GM18520 (cell line): ENCODE data around the gene CHKB.
"Not testable (repeated sequence)": the region's sequence is repeated elsewhere in the genome, so short reads cannot be mapped to it uniquely, and the experiment has no call there.

Experiments used
- ATAC-seq: cut with Tn5 transposase; IDR thresholded peaks from one replicate; pipeline ENCODE4 v1.9.1; 2021; ENCODE audit not compliant: unreplicated experiment

CHKB gene

GRCh38 chr22:50612528-50613221 lies 30.0 kb upstream of the CHKB start:
- no peak for ATAC-seq

GRCh38 chr22:50612168-50612527 lies 29.5 kb upstream of the CHKB start:
- ATAC-seq, result no peak

- ATAC-seq, result no peak
Measured at GRCh38 chr22:50611341-50612060, 28.9 kb upstream of the CHKB start.

GRCh38 chr22:50610581-50610980 lies 27.9 kb upstream of the CHKB start:
- ATAC-seq, result no peak

GRCh38 chr22:50610041-50610451 lies 27.4 kb upstream of the CHKB start:
- no peak for ATAC-seq

- no peak for ATAC-seq
Measured at GRCh38 chr22:50609599-50609998, 26.9 kb upstream of the CHKB start.

GRCh38 chr22:50608996-50609395 lies 26.3 kb upstream of the CHKB start:
- ATAC-seq, result no peak

- not testable (repeated sequence) for ATAC-seq
Measured at GRCh38 chr22:50608058-50608840, 25.6 kb upstream of the CHKB start.

- no peak for ATAC-seq
Measured at GRCh38 chr22:50607659-50608020, 25.0 kb upstream of the CHKB start.

GRCh38 chr22:50606946-50607658 lies 24.5 kb upstream of the CHKB start:
- ATAC-seq, result no peak

- ATAC-seq, result no peak
Measured at GRCh38 chr22:50606165-50606945, 23.7 kb upstream of the CHKB start.

GRCh38 chr22:50605613-50606074 lies 23.0 kb upstream of the CHKB start:
- no peak for ATAC-seq

GRCh38 chr22:50605002-50605612 lies 22.5 kb upstream of the CHKB start:
- no peak for ATAC-seq

- no peak for ATAC-seq
Measured at GRCh38 chr22:50604256-50605001, 21.8 kb upstream of the CHKB start.

GRCh38 chr22:50603511-50604255 lies 21.0 kb upstream of the CHKB start:
- no peak for ATAC-seq

- ATAC-seq, result no peak
Measured at GRCh38 chr22:50602338-50602700, 19.7 kb upstream of the CHKB start.

GRCh38 chr22:50601669-50602337 lies 19.2 kb upstream of the CHKB start:
- no peak for ATAC-seq
